T-helper 1 cell treated with Interleukin-12 subunit alpha and Interleukin-12 subunit beta and Interleukin-4 antibody, amounts not matched to agents 30 ng/mL and 1 ng/mL, for 36 hours (primary cell): Measurements from ENCODE around the gene GRIP1. TPM values are rescaled to one million over a fixed set of nuclear protein-coding genes. Genes with fewer than 3 reads are reported as not detected.

Experiments used
- intact Hi-C: fragments of 100-400 bp; cut with micrococcal nuclease; formaldehyde crosslinking; loops from one replicate; pipeline ENCODE4 v1.15.1; 2024
- total RNA-seq: library from RNA; stranded (reverse); gene quantifications from 2 replicates; pipeline ENCODE4 v1.2.3, GENCODE V29; 2022

GRIP1 gene
- total RNA-seq, 1 donor from 2014 or later: not detected

DNA sequence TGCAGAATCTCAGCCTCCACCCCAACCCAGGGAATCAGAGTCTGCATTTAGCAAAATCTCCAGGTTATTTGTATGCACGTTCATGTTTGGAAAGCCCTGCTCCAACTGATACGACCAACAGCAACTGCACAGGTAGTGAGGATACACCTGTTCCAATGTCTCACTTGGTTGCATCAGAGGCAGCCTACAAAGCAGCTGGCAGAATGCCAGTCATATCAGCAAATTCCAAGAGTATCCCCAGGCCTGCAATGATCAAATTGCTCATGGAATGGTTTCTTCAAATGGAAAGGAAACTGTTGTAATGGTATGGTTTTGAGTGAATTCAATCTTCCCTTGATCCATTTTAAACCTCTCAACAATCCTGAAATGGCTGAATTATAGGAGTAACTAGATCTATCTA lies 75.4 kb downstream of the GRIP1 start:
- intact Hi-C loops: no loop called here

GRCh38 chr12:66602483-66603143 lies 76.3 kb downstream of the GRIP1 start:
- intact Hi-C loops: no loop called here

- intact Hi-C loops: no loop called here
These were observed 78.0 kb downstream of the GRIP1 start for GRCh38 chr12:66600903-66601302.

GRCh38 chr12:66599816-66600215 lies 79.1 kb downstream of the GRIP1 start:
- intact Hi-C loops: no loop called here

DNA sequence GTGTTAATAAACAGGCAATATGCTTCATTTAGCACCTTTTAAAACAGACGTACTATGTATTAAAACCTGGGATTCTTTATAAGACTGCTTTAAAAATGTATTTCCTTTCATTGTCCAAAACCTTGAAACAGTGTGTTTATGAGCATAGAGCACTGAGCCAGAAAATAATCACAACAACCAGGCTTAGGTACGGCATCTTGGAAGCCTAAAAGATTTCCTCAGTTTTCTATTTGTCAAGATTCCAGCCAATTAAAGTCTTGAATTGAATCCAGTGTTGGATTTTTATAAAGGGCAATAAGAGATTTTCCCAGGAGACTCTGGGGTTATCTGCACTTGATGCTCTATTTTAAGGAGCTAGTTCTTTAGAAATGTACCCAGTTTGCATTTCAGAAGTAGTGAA lies 80.3 kb downstream of the GRIP1 start:
- intact Hi-C loops: no loop called here

GRCh38 chr12:66598079-66598478 lies 80.8 kb downstream of the GRIP1 start:
- intact Hi-C loops: no loop called here

- intact Hi-C loops: no loop called here
These were observed 82.7 kb downstream of the GRIP1 start for GRCh38 chr12:66596199-66596598.

DNA sequence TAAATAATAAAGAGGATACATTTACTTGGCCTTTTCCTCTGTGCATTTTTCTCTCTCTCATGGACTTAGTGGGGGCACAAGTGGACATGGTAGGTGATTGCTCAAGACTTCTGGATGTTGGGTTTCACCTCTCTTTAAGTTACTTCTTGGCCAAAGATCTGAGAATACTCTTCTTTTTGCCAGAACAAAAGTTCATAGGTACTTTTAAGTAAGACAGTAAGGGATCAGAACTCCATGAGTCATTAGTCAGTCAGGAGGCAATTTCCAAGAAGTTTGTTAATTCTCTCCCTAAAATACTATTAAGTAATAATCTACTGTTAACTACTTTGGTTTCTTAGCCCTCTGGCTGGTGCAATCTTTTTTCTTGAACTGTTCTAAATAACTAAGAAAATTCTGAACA lies 84.2 kb downstream of the GRIP1 start:
- intact Hi-C loops: no loop called here

- intact Hi-C loops: no loop called here
These were observed 88.4 kb downstream of the GRIP1 start for GRCh38 chr12:66590275-66590985.

DNA sequence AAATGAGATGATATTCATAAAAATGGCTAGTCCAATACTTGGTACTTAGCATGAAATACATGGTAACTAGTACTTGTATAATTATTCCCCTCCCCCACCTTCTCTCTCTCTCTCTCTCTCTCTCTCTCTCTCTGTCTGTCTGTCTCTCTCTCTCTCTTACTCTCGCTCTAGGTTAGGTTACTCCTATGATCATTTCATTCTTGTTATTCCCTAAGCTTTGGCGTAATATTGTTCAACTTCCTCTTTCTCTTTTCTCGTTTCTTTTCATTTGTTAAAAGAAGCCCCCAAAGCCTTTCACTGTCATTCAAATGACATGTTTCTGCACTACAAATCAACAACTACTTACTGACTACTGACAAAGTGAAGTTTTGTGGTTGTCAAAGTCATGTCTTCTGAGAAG lies 89.8 kb downstream of the GRIP1 start:
- intact Hi-C loops: no loop called here

- intact Hi-C loops: no loop called here
These were observed 91.0 kb downstream of the GRIP1 start for GRCh38 chr12:66587912-66588311.

GRCh38 chr12:66584673-66585072 lies 94.2 kb downstream of the GRIP1 start:
- intact Hi-C loops: no loop called here

- intact Hi-C loops: no loop called here
These were observed 105.3 kb downstream of the GRIP1 start for GRCh38 chr12:66573605-66574004.

- intact Hi-C loops: no loop called here
These were observed 106.0 kb downstream of the GRIP1 start for GRCh38 chr12:66572845-66573244.

DNA sequence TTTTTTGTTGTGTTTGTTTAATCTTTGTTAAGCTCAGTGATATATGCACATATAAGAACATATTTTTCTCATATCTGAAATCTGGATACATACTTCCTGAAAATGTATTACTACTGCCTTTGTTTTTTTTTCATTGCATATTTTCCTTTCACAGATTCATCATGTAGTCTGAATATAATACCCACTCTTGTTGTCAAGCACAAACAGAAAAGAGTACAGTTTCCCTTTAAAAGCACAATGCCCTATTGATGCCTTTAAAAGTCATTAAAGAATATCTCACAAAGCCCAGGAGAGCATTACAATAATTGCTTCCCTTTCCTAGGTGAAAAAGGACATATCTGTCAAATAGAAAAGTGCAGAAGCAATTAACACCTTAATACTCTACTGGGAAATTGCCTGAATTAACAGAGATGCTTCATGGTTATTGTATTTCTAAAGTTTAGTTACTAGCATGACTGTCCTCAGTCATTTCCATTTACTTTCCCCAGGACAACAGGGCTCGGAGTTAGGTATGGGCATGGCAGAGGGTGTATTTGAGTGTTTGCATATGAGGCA lies 107.4 kb downstream of the GRIP1 start:
- intact Hi-C loops: no loop called here

DNA sequence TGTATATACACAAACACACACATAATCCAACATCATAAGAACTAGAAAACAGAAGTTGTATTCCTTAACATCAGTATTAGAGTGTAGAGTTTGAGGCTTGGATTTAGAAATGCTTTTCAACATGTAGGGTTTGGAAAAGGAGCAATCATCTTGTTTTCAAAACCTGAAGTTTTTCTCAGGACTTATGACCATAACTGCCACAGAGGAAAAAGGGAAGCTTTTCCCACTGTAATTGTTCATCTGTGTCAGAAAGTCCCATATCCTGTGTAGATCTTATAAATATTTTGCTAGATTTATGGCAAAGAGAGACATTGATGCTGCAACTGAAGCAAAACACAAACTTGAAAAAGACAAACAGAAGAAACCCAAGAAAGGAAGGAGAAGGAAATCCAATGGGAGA lies 115.7 kb downstream of the GRIP1 start:
- intact Hi-C loops: no loop called here

DNA sequence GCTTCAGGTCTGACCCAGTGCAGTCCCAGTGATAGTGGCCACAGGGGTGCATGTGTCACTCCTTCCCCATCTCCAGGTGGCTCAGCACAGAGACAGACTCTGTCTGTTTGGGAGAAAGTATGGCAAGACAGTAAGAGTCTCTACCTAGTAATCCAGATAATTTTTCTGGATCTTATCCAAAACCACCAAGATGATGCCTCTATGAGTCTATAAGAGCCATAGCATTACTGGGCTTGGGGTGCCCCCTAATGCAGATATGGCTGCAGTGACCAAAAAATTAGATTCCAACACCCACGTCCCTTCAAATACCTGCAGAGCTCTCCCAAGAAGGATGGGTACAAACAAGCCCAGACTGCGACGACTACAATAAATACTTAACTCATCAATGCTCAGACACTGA lies 123.8 kb downstream of the GRIP1 start:
- intact Hi-C loops: no loop called here

- intact Hi-C loops: no loop called here
These were observed 126.2 kb downstream of the GRIP1 start for GRCh38 chr12:66552716-66553115.

DNA sequence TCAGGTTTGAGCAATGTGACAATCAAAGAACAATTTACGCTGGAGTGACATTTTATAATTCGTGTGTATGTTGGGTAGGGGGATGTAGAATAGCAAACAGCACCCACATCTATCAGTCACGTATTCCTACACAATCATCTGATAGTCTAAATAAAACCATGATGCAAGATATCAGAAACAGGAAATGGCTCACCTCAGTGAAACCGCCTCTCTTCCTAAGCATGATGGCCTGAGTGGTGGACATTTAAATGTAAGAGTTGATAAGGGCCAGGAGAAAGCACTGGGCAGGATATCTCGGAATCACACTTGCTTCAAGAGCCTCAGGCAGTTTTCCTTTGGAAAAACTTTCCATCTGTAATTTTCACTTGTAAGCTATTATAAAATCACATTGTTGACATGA lies 128.2 kb downstream of the GRIP1 start:
- intact Hi-C loops: no loop called here

- intact Hi-C loops: no loop called here
These were observed 129.9 kb downstream of the GRIP1 start for GRCh38 chr12:66549050-66549389.

DNA sequence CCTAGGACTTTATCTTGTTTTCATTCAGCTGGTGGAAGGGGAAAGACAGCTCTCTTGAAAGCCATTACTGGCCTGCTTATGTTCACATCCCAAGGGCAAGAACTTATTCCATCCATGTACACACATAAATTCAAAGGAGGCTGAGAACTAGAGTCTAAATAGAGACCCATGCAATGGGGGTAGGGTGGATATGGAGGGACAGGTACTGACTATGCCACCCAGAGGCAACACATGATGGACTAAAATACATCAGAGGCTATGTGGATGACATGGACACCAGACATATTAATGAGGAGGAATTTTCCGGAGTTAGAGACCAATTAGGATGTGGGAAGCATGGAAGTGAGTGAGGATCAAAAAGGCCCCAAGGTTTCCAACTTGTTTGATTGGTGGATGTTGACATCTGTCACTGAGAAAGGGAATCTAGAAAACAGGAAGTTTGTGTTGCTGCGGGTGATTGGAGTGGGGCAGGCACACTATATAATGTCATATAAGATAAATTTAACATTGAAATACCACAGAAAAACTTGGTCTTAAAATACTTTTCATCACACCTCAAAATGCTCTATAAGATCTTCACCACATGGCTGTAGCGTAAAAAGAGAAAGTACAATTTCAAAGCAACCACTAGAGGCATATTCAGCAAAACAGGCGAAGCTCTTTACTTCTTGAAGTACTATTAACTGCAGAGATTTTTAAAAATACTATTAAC lies 130.4 kb downstream of the GRIP1 start:
- intact Hi-C loops: no loop called here

DNA sequence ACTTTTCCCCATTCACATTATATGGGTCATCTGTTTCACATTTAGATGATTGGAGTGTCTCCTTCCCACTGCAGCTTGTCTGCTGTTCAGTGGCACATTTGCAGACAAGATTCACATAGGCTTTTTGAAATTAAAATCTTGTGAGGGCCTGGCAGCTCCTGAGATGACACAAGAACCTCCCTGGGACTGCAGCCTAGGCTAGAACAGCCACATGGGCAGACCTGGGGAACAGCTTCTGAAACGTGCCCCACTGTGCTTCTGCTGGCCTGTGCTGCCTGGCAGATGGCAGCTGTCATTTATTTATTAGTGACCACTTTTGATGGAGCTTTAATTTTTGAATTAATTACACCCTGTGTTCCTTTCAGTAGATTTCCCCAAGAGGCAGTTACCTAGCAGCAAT lies 137.4 kb downstream of the GRIP1 start:
- intact Hi-C loops: no loop called here
